ENCODE results near the gene FARSB. TPM values are rescaled to one million over a fixed set of nuclear protein-coding genes. Genes with fewer than 3 reads are reported as not detected.
"Not testable (repeated sequence)": the region's sequence is repeated elsewhere in the genome, so short reads cannot be mapped to it uniquely, and the experiment has no call there.

Gene FARSB
- total RNA-seq, 1 donor from 2014 or later: 25.5 TPM

DNA sequence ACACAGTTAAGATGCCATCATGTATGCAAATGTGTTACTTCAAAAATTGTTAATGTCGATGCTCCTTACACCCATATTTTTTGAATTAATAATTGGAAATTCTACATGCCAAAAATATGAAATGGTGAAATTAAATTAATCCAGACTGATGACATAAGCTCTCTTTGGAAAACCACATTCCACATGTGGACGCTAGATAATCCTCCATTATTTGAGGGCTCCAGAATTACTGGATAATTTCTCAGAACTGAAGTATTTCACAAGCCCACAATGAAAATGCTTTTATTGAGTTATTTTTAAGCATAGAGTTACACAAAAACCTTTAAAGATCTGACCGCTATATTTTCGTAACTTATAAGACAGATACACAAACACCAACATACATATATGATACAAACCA is 47.8 kb downstream of the FARSB start:
- DNase-seq (ENCODE audit: low spot score): no peak

DNA sequence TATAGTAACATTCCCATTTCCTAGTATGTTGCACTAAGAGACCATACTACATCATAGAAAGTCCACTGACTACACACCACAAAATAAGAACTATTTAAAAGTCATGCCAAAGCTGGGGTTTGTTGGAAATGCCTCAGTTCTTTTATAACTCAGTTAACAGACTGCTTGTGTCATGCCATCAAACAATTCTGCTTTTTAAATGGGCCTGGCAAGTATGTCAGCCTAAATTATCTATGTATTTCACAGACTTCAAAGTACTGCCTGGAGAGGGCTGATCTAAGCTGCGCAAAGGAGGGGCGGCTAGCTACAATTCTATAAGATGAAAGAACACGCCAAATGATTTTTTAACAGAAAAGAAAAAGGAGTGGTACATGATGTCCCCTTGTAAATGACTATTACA is 49.6 kb downstream of the FARSB start:
- DNase-seq (ENCODE audit: low spot score): no peak

DNA sequence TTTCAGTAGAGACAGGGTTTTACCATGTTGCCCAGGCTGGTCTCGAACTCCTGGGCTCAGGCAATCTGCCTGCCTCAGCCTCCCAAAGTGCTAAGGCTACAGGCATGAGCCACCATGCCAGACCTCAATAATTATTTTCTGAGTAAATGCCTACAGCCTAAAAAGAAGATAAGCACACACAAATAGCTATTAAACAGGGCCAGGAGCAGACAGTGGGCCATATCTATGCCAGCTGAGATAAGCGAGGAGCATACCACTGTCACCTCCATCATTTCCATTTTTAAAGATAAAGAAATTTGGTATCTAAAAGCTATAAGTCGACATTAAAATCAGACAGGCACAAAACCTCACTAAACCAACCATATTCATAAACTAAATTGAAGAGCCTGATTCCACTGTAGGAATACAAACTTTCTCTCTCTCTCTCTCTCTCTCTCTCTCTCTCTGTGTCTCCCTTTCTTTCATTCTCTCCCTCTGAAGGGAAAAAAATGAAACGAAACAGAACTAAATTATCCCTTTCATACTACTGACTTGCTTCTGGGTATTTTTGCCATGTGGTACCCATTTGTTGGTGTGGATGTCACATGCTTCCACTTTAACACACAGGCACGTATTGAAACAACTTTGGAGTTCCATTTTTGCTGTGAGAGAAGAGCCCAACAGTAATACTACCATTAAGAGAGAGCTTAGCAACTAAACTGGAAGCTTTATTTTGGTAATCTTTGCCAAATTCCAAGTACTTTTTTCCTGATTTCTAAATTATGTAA is 51.0 kb downstream of the FARSB start:
- DNase-seq (ENCODE audit: low spot score): no peak

DNA sequence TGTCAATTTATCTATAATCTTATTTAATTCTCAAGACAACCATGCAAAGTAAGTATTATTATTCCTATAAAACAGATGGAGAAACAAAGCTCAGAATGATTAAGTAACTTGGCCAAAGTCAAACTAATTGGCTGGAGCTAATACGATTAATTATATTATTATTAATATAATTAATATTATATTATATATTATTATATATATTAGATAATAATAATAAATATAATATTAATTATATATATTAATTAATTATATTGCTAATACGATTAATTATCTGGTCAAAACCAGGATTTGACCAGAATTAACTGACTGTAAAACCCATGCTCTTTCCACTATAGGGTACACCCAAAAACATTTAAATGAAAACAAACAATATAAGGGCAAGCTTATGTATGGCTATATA is 52.4 kb downstream of the FARSB start:
- no peak for DNase-seq (ENCODE audit: low spot score)

DNA sequence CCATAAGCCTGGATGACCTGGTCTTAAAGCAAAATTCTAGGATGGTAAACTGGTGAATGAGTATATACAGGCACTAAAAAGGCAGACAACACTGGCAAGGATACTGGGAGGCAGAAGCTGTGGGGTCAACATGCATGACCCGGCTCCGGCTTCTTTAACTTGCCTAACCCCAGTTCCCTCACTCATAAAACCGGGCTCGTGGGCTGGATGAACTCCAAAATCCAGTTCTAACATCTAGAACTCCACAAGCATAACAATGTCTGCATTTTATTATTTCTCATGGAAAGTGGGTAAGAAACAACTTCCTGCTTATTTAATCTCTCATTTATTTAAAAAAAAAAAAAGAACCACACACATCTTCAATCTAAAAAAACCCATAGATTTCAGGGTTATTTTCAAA is 57.3 kb downstream of the FARSB start:
- no peak for DNase-seq (ENCODE audit: low spot score)

DNA sequence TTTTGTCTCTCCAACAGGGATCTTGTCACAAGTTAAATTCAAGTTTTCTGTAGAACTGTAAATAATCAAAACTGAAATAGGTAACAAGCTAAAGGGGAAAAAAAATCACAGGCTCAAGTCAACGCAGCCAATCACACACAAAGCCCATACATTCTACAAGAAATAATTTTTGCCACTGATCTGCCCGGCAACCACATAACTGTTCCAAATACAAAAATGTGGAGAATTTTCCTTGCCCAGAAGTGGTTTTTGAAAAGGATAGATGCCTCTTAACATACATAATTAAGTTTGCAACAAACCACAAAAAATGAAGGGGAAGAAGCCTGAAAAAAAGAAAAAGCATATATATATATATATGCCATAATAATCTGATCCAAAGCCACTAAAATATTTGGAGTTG is 60.3 kb downstream of the FARSB start:
- DNase-seq (ENCODE audit: low spot score): no peak

DNA sequence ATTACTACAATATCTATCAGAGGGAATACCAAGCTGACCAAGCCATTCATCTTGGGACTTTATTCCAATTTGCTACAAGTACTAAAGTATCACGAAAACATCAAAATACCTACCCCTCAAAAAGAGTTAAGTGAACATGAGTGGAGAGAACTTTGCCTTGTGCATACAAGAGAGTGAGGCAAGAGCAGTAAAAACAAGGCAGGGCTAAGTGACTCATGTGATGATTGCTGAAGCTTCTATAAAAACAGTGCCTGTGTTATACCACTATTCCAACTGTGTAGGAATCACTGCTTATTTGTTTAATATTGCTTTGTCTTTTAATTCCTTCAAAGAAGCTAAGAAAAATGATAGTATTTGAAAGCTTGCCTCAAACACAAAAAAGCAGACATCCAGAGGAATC is 61.2 kb downstream of the FARSB start:
- DNase-seq (ENCODE audit: low spot score): no peak

DNA sequence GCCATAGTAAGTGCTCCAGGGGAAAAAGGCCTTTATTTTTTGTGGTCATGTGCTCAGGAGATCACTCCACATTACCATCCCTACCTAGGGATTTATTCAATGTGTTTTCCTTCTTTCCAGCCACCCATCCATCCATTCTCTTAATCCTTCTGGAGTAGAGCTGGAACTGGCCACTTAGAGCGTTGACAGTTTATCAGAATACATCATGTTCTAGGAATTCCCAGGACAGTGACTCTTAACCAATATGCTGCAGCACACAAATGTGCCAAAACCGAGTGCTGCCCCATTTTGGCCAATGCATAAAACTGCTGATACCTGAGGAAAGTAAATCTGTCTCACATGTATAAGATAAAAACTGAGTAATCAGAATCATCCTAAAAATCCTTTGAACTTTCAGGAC is 63.7 kb downstream of the FARSB start:
- no peak for DNase-seq (ENCODE audit: low spot score)

DNA sequence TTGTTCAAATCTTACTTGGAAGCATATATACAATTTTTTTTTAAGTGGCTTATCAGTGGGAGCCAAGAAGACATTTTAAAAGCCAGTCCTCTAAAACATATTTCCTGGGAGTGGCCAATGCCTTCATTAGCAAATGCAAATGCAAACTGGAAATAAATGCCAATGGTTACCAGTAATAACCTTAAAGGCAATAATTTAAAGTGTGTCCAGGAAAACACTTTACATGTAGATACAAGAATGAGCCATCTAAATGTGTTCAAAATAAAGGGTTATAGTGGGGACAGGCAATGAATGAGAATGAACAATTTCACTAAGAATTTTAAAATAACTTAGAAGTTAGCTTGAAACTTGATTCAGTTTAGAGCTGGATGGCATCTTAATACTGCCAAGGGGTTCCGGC is 64.2 kb downstream of the FARSB start:
- no peak for DNase-seq (ENCODE audit: low spot score)

DNA sequence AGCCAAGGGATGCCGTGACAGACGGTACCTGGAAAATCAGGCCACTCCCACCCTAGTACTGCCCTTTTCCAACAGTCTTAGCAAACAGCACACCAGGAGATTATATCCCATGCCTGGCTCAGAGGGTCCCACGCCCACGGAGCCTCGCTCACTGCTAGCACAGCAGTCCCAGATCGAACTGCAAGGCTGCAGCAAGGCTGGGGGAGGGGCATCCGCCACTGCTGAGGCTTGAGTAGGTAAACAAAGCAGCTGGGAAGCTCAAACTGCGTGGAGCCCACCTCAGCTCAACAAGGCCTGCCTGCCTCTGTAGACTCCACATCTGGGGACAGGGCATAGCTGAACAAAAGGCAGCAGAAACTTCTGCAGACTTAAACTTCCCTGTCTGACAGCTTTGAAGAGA is 71.3 kb downstream of the FARSB start:
- not testable (repeated sequence) for DNase-seq (ENCODE audit: low spot score)

DNA sequence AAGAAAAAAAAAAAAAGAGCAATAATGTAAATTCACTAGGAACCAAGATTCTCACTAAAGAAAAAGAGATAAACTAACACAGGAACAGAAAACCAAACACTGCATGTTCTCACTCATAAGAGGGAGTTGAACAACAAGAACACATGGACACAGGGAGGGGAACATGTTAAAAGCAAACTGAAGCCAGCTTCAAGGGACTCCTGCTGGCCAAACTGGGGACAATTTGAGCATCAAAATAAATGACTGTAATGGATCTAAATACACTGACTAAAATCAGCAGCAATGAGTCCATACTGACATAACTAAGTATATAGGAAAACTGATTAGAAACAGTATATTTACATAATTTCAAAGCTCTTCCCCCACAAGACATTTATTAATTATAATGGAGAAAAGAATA is 73.0 kb downstream of the FARSB start:
- no peak for DNase-seq (ENCODE audit: low spot score)

DNA sequence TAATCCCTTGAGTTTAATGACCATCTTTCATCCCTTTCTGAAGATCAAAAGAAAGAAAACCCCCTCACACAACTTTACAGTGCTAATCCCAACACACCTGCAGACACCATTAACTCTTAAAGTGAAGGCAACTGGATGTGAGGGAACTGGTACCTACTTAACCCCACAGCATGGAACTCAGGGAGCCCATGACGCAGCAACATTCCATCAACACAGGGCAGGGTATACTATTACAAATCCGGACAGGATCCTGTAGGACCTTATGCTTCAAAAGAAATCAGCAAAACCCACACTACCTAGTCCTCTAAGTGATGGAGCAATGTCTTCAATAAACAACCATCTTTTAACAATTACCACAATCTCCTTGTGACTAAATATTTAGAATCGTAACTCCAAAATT is 78.6 kb downstream of the FARSB start:
- no peak for DNase-seq (ENCODE audit: low spot score)

DNA sequence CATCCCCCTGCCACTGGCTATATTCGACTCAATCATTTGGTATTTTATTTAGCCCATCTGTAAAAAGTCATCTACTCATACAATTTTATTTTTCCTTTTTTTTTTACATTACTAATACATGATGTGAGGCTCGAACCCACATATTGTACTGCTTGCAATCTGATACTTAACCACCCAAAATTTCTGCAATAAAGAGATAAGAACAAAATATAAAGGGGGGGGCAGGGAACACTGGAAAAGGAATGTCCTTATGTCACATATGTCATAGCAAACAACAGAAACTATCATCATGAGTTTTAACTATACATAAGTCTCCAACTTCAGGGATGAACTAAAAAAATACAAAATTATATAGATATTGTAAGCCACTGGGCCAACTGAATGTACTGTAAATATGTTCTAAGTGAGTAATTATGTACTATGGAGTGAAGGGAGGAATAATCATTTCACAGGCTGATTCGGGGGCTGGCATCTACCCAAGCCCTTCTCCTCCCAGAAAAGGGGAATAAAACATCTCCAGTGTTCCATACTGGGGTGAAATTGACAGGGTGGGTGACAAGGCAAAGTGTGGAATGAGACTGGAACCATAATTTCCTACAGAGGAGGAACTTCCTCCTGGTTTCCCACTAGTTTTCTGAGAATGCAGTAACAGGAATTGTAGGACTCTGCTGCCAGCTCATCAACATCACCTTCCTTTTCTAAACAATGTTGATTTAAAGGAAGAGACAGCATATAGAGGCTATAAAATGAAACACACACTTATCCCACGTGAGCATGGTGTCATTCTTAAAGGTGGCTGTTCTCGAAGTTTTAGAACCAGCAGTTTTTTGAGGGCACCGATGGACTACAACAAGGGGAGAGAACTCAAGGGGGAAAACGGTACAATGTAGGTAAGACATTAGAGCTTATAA is 79.5 kb downstream of the FARSB start:
- no peak for DNase-seq (ENCODE audit: low spot score)

DNA sequence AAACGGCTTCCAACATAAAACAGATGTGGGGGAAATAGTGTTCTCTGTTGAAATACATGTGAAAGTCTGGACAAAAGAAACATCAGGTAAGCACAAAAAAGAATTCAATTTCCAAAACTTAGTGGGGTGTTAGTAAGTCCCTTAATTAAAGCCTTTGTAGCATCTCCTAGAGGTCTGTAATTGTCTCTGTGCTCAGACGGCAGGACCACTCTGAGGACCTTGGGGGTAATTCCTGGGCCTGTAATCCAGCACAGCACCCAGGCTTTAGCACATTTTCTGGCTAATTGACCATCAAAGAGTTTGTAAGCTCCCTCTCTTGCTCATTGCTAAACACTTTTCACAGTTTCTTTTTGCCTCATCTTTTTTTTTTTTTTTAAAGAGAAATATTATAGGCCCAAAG is 80.3 kb downstream of the FARSB start:
- DNase-seq (ENCODE audit: low spot score): no peak

DNA sequence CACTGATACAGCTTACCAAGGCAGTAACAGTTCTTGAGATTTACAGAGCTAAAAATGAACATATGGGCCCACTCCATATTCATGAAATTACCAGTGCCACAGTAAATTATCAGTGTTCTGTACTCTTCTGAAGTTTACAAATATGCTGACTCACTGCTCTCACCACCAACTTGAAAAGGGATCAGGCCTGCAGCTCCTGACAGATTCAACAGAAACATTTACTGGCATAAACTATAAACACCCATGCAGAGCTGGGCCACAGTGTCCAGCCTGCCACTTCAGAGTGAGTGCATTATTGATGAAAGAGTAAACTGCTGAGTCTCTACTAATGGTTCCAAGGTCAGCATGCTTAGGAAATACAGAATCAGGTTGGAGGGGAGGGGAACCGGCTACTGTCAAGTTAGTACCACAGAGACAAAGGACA is 83.1 kb downstream of the FARSB start:
- DNase-seq (ENCODE audit: low spot score): no peak

DNA sequence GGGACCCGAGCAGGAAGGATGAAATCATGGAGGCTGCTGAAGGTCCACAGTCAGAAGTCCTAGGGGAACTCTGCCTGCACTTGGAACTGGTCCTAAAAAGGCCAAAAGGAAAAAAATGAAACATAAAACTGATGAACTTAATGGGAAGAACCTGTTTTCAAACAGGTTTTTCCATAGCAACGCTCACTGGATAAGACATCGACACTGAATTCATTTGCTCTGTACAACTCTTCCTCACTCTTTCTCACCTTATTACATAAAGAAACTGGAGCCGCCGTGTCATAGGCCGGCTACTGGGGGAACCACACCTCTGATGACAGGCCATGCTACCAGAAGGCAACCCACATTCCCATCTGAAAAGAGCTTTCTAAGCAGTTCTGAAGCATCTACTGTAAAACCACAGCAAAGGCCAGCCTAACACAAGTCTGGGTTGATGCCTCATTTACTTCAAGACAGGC is 83.6 kb downstream of the FARSB start:
- DNase-seq (ENCODE audit: low spot score): no peak

DNA sequence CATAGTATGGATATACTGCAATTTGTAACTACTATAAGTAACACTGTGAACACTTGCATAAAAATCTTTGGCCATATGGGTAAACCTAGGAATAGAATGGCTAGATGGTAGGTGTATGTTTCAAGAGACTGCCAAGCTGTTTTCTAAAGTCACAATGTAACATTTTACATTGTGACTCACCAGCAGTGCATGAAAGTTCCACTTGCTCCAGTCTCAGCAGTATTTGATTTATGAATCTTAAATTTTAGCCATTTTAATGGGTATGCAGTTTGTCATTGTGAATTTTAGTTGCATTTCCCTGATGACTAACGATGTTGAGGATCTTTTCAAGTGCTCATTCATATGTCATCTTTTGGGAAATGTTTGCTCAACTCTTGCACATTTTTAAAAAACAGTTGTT is 86.1 kb downstream of the FARSB start:
- DNase-seq (ENCODE audit: low spot score): no peak

DNA sequence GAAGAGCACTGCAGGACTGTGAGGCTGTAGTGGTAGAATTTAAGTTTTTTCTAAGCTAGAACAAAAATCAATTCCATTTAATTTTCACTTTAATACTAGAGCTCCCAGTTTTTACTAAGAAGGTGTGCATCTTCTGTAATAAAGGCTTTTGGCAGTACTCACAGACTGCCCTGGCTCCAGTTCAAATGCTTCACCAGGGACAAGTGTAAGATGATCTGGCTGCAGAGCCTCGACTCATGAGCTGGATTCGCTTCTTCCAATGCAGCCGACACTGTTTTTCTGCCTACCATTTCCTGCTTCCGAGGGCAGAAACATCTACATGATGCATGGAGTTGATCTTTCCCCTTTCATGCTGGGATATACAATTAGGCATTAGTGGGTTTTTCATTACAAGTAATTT is 87.0 kb downstream of the FARSB start:
- no peak for DNase-seq (ENCODE audit: low spot score)

DNA sequence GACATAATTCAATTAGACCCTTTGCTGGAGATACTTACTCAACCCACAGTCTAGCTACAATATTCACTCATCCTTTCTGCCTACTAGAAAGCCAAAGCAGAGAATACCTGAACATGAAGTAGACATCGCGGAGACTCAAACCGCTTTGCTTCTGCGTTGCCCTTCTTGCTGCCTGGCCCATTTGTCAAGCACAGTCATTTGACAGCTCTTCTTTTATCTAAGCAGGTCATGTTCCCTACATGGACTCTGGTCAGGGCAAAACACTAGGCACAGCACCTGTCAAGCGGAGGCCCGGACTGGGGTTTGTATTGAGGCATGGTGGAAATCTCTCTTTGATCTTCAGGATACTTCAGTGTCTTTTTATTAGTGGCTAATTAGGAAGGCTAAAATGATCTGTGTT is 89.7 kb downstream of the FARSB start:
- DNase-seq (ENCODE audit: low spot score): no peak

DNA sequence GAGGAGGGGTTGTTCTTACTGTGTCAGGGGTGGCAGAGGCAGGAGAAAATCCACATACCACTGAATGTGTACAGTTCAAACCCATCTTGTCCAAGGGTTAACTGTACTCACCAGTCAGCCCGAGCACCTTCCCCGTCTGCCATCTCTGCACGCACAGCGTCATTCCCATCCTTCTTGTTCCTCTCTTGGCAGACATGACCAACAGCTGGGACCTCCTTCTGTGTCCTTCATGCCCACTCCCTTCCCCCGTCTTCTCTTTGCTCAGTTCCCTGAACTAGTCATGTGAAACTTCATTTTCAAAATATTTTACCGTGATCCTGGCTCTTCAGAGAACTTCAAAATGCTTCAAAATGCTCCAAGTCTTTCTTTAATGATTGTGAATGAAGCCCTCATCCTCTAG is 92.0 kb downstream of the FARSB start:
- DNase-seq (ENCODE audit: low spot score): no peak

DNA sequence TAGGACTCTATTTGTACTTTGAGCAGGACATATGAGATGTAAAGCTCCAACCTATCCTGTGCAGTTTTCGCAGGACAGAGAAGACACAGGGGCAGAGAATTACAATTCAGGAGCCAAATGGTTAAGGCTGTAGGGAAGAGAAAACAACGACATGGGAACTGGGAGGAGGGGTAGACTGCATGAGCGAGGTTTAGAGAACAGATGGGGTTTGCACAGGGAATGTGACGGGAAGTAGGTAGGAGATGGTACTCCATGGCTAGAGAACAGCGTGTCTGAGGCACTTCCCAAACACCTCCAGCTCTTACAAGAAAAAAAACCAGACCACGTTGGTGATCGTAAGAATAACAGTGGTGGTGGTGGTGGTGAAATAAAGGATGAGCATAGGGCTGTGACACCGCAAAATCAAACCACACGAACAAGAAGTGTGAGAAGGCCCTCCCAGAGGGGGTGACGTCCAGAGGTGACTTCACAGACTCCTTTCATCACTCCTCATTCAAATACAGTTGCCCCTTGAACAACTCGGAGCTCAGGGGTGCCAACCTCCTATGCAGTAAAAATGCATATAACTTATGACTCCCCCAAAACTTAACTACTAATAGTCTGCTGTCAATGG is 92.7 kb downstream of the FARSB start:
- no peak for DNase-seq (ENCODE audit: low spot score)

All from mesenteric fat pad (tissue), 1 donor.